Measurements from ENCODE around the gene VPS33B.

Gene VPS33B

GRCh38 chr15:90974216-90974615, 48.2 kb downstream of the VPS33B start:
- DNase-seq (ENCODE audit: low read depth): no peak

- no peak for DNase-seq (ENCODE audit: low read depth)
Measured at GRCh38 chr15:90972133-90972532, 50.3 kb downstream of the VPS33B start.

GRCh38 chr15:90970274-90970673, 52.1 kb downstream of the VPS33B start:
- DNase-seq (ENCODE audit: low read depth): no peak

GRCh38 chr15:90968434-90968833, 54.0 kb downstream of the VPS33B start:
- no peak for DNase-seq (ENCODE audit: low read depth)

- no peak for DNase-seq (ENCODE audit: low read depth)
Measured at GRCh38 chr15:90967206-90967605, 55.2 kb downstream of the VPS33B start.

GRCh38 chr15:90966262-90966661, 56.1 kb downstream of the VPS33B start:
- no peak for DNase-seq (ENCODE audit: low read depth)

GRCh38 chr15:90962021-90962420, 60.4 kb downstream of the VPS33B start:
- no peak for DNase-seq (ENCODE audit: low read depth)

GRCh38 chr15:90960298-90961091, 61.9 kb downstream of the VPS33B start:
- no peak for DNase-seq (ENCODE audit: low read depth)

- DNase-seq (ENCODE audit: low read depth): no peak
Measured at GRCh38 chr15:90959894-90960293, 62.5 kb downstream of the VPS33B start.

- no peak for DNase-seq (ENCODE audit: low read depth)
Measured at GRCh38 chr15:90959028-90959595, 63.3 kb downstream of the VPS33B start.

GRCh38 chr15:90957791-90958190, 64.6 kb downstream of the VPS33B start:
- no peak for DNase-seq (ENCODE audit: low read depth)

GRCh38 chr15:90957031-90957790, 65.2 kb downstream of the VPS33B start:
- DNase-seq (ENCODE audit: low read depth): no peak

- DNase-seq (ENCODE audit: low read depth): peak; percentile 57
Measured at GRCh38 chr15:90956274-90957030, 65.9 kb downstream of the VPS33B start.

GRCh38 chr15:90955624-90956273, 66.6 kb downstream of the VPS33B start:
- no peak for DNase-seq (ENCODE audit: low read depth)

GRCh38 chr15:90954712-90955623, 67.4 kb downstream of the VPS33B start, which contains the start of gene RCCD1:
RCCD1 (plus strand) TSS chr15:90954884; CDS start chr15:90956735, 1,851 bp downstream.
- DNase-seq (ENCODE audit: low read depth): peak; percentile 79

- no peak for DNase-seq (ENCODE audit: low read depth)
Measured at GRCh38 chr15:90953947-90954711, 68.3 kb downstream of the VPS33B start.

- DNase-seq (ENCODE audit: low read depth): no peak
Measured at GRCh38 chr15:90952901-90953677, 69.3 kb downstream of the VPS33B start.

GRCh38 chr15:90950676-90951075, 71.7 kb downstream of the VPS33B start:
- no peak for DNase-seq (ENCODE audit: low read depth)

All from activated gamma-delta T cell treated with anti-CD3 and anti-CD28 coated beads, Interleukin-2, amount 50 U/mL, for 16 hours (primary cell).